GM10847 (cell line): ENCODE results near the gene WNT5A.

Experiments
- POLR2A ChIP-seq: IDR thresholded peaks from 2 replicates; pipeline ENCODE4 v1.6.1; 2011; ENCODE audit not compliant: insufficient read length; ENCODE audit errors: extremely low read depth

Gene WNT5A

DNA sequence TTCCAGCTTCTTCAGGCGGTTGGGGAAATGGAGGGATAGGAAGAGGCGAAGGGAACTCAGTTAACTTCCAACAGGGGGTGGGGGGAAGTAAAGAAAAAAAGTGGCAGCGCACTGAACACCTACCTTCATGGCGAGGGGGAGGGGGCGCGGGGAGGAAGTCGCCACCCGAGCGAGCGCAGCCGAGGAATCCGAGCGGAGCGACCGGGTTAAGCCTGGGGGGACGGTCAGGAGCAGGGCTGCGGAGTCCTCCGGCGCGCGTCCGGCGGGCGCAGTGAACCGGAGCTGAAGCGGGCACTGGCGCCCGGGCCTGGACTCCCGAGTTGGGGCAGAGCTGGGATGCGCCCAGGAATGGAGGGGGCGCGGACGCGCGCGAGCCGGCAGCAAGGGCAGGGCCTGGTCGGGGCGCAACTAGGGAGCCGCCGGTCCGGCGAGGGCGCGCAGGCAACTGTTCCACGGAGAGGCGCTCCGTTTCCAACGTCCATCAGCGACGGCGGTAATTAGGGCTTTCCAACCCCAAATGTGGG is at the start of gene WNT5A:
Gene WNT5A (minus strand): TSS at position 450 of the 524 bp plus-strand sequence. CDS start 321 bp downstream, at position 129.
- TF ChIP-seq POLR2A: no peak

- no peak for TF ChIP-seq POLR2A
These were observed 47.8 kb upstream of the WNT5A start for GRCh38 chr3:55534876-55535275.

DNA sequence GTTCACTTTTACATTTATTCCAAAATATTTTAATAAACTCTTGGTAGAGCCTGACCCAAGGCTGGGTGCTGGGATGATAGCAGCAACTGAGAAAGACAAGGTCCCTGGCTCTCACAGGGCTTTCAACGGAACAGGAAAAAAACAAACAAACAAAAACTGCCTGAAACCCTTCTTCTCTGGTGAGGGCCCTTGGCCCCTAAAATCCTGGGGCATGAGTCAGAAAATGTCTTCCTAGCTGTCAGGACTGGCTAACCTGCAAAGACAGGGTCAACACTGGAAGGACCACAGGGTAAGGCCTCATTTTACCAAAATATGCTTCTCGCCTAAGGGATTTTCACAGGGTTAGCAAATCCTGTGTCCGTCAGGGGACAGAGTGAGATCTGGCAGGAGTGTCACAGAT is 45.7 kb upstream of the WNT5A start:
- TF ChIP-seq POLR2A: no peak

- TF ChIP-seq POLR2A: no peak
These were observed 44.2 kb upstream of the WNT5A start for GRCh38 chr3:55531321-55531720.

- no peak for TF ChIP-seq POLR2A
These were observed 40.3 kb upstream of the WNT5A start for GRCh38 chr3:55527361-55527760.

DNA sequence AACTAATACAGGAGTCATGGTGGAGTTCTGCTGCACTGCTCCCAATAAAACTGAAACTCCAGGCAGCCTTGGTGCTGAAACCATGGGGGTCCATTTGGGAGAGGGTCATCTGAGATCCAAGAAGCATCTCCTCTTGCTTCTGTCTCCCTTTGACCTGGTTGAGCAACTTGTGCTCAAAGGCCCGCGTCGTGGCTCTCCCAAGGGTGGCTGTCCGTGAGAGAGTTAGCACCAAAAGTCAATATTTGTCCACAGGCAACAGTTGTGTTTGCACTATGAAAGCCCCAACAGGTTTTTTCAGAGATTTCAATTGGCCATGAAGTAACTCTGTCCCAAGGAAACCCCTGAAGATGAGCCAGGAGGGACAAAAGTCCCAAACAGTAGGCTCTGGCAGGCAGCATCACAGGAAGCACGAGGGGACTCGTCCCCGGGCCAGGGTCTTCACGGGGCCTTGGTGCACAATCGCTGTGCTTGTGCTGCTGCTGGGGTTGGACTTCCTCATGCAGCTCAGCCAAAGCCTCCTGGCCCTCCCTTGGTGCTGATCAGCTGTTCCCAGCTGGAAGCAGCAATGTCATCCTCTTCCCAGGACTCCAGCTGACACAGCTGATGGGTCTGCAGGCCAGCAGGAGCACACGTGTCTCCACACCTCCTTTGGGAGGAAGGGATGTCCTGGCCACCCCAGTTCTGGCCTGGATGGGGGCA is 39.4 kb upstream of the WNT5A start:
- no peak for TF ChIP-seq POLR2A

DNA sequence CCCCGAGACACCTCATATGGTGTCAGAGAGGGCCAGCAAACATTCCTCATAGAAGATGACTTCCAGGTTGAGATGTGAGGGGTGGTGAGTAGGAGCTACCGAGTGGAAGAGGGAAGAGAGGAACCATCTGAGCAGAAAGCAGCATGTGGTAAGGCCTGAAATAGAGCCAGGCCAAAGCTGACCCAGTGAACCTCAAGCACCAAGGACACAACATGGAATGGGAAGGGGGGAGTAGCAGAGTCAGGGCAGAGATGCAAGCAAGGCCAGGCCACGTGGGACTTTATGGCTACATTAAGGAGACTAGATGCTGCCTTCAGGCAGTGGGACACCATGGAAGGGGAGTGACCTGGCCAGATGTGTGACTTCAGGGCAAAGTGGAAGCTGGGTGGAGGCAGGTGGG is 38.3 kb upstream of the WNT5A start:
- TF ChIP-seq POLR2A: no peak

- TF ChIP-seq POLR2A: no peak
These were observed 37.6 kb upstream of the WNT5A start for GRCh38 chr3:55524565-55525244.

DNA sequence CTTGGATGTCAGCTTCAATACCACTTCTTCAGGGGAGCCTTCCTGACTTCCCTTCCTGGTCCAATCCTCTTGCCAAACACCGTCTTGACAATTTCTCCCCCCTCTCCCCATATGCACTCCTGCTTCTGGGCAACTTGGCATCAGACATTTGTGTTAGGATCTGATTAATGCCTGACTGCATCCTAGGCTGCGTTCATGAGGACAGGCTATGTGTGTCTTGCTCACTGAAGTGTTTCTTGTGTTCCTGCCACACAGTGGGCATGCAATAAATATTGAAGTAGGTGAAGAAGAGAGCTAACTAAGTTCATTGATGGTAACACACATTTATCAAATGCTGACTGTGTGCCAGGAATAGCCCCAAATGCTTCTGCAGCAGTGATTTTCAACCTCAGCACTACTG is 36.4 kb upstream of the WNT5A start:
- no peak for TF ChIP-seq POLR2A

DNA sequence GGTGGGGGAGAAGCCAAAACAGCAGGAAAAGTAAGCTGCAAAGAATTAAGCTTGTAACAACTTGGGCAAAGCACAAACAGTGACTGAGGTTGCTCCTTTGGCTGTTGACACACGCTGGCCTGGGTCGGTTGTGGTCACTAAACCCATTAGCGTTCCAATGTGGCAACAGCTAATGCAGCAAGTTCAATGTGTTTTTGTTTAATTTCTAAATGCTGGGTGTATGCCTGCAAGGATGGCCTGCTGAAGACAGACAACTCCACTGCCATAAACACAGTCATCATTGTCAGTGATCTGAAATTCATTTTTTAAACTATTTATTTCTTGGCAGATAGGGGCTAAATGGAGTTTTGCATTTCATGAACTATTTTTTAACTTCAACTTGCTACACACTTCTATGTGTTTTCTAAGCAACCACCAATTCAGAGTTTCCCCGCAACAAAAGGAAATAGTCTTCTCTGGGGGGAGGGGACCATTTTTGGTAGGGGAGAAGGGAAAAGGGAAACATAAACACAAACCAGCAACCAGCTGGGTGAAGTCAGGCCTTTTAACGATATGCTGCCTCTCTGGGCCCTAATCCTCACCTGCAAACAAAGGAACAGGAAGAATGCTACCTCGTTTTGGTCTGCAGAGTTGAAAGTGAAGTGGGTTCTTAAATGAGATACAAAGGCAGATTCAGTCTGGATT is 34.8 kb upstream of the WNT5A start:
- TF ChIP-seq POLR2A: no peak

DNA sequence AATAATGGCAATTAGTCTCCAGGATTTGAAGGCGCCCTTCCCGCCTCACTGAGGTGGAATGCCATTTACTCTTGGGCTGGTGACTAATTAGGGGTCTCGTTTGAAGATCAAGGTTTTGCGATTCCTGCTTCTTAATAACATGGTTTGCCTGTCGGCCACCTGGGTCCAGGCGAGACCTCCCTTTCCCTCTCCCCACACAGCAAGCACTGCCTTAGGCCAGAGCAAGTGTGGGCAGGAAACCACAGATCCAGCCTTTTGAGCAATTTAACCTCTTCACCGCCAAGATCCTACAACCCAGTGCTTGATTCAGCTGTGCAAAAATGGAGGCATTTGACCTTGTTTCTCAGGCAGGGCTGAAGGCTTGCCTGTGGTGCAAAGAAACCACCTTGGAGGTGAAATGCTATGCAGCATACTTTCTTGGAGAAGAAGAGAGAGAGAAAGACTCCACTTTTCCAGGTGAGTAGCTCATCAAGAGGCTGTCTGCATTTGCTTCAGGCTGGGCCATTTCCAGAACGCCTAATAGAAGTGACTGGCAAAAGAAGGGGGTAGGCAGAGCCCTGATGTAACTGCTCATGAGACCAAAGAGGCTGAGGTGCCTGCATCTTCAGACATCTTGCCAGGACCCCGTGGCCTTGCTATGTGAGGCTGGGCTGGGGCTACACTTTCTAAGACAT is 34.1 kb upstream of the WNT5A start:
- TF ChIP-seq POLR2A: no peak

- TF ChIP-seq POLR2A: no peak
These were observed 31.9 kb upstream of the WNT5A start for GRCh38 chr3:55519019-55519418.

DNA sequence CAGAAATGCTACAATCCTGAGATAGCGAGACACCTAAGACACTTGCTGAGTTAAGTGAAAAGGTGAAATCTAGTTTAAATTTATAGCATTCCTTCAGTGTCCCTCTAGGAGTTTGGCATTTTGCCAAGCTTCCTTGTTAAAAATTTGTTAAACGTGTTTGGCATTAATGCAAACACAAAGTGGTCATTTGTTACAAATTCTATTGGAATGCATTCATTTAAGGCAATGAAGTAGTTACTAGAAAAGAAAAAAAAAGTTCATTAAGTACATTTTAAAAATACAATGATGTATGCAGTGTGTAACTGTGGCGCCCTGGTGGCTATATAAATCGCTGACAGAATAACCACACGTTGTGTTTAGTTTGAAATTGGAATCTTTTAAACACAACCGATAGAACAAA is 31.3 kb upstream of the WNT5A start:
- TF ChIP-seq POLR2A: no peak

GRCh38 chr3:55516392-55517030 is 29.4 kb upstream of the WNT5A start:
- TF ChIP-seq POLR2A: no peak
